Gastrocnemius medialis (tissue), 4 donors: Measurements from ENCODE around the gene MED9.

Source experiments
- POLR2A ChIP-seq, 2 donors: fragments of 450-650 bp; IDR thresholded peaks; one replicate each; pipeline ENCODE4 v1.6.1; 2017; ENCODE audit warnings: antibody characterized with exemption in 2 of 2, mild to moderate bottlenecking in 2 of 2, moderate library complexity in 2 of 2
- TF ChIP-seq, protein P1 (sequence below), 5 experiments: fragments of 450-650 bp in 3 of 5; fragments of 200-600 bp in 2 of 5; sonication (generic) in 2 of 5; IDR thresholded peaks in 4 of 5; conservative IDR thresholded peaks in 1 of 5; 1 replicate in 4 of 5; 2 replicates in 1 of 5; pipeline ENCODE4 v1.5.1; 2016 to 2019; ENCODE audit warnings: antibody characterized with exemption in 5 of 5, mild to moderate bottlenecking in 3 of 5, moderate library complexity in 3 of 5

DNA sequence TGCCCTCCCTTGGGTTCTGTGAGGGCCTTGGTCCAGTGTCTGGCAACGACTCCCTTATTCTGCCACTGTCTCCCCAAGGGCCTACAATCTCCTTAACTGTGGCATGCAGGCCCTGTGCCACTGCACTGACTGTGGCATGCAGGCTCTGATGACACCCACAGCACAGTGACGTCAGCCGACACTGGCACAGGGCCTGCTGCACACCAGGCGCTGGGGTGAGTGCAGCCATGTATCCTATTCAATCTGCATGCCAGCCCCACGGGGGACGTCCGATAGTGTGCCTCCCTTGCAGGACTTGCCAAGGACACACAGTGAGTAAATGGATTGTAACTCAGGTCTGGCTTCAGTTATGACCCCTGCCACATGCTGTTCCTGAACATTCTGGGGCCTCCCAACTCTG lies 59.2 kb downstream of the MED9 start:
- TF ChIP-seq POLR2A (IDR thresholded peaks at IDR 0.05) = peak; percentile 36
- TF ChIP-seq, protein P1, sequence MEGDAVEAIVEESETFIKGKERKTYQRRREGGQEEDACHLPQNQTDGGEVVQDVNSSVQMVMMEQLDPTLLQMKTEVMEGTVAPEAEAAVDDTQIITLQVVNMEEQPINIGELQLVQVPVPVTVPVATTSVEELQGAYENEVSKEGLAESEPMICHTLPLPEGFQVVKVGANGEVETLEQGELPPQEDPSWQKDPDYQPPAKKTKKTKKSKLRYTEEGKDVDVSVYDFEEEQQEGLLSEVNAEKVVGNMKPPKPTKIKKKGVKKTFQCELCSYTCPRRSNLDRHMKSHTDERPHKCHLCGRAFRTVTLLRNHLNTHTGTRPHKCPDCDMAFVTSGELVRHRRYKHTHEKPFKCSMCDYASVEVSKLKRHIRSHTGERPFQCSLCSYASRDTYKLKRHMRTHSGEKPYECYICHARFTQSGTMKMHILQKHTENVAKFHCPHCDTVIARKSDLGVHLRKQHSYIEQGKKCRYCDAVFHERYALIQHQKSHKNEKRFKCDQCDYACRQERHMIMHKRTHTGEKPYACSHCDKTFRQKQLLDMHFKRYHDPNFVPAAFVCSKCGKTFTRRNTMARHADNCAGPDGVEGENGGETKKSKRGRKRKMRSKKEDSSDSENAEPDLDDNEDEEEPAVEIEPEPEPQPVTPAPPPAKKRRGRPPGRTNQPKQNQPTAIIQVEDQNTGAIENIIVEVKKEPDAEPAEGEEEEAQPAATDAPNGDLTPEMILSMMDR (IDR thresholded peaks at IDR 0.05 in 4 of 5, conservative IDR thresholded peaks at IDR 0.05 in 1 of 5) = no peak
